Neural cell (in vitro differentiated cells): ENCODE data around the gene PMEL. TPM values are rescaled to one million over a fixed set of nuclear protein-coding genes. Genes with fewer than 3 reads are reported as not detected.

ENCODE experiments used
- H2AFZ ChIP-seq: fragments of 200-600, 300-800 bp; sonication (generic), shearing (Covaris generic); 2 replicates; pipeline ENCODE4 v1.6.0; 2014; ENCODE audit warnings: low read depth, mild to moderate bottlenecking, antibody characterized with exemption, low read length, moderate library complexity
- H3F3A ChIP-seq: fragments of 200-600 bp; shearing (Covaris generic); 2 replicates; pipeline ENCODE4 v1.6.1; 2016; ENCODE audit warnings: mild to moderate bottlenecking, moderate library complexity, mixed read lengths, antibody characterized with exemption, low read length; ENCODE audit not compliant: insufficient read depth, poor library complexity, severe bottlenecking
- H3K27ac ChIP-seq: fragments of 200-600, 300-800 bp; sonication (generic), shearing (Covaris generic); 2 replicates; pipeline ENCODE4 v1.5.1; 2014; ENCODE audit warnings: mild to moderate bottlenecking, low read length, moderate library complexity
- H3K27me3 ChIP-seq: fragments of 300-800, 200-600 bp; sonication (generic), shearing (Covaris generic); 2 replicates; pipeline ENCODE4 v1.6.0; 2014; ENCODE audit warnings: mild to moderate bottlenecking, low read depth, low read length, moderate library complexity; ENCODE audit not compliant: insufficient read depth
- H3K36me3 ChIP-seq: fragments of 300-800, 200-600 bp; sonication (generic), shearing (Covaris generic); 2 replicates; pipeline ENCODE4 v1.5.1; 2014; ENCODE audit warnings: mild to moderate bottlenecking, antibody characterized with exemption, low read length, moderate library complexity; ENCODE audit not compliant: insufficient read depth
- H3K4me2 ChIP-seq: fragments of 300-800, 200-600 bp; sonication (generic), shearing (Covaris generic); 2 replicates; pipeline ENCODE4 v1.6.0; 2014; ENCODE audit warnings: mild to moderate bottlenecking, low read length
- H3K4me3 ChIP-seq: fragments of 300-800, 200-600 bp; sonication (generic), shearing (Covaris generic); 2 replicates; pipeline ENCODE4 v1.5.1; 2014; ENCODE audit warnings: mild to moderate bottlenecking, low read length, moderate library complexity
- H3K79me2 ChIP-seq: fragments of 200-600 bp; shearing (Covaris generic); replicated peaks from 2 replicates; pipeline ENCODE4 v1.6.0; 2014; ENCODE audit warnings: mild to moderate bottlenecking, low read length, moderate library complexity; ENCODE audit not compliant: insufficient read depth
- H3K9ac ChIP-seq: fragments of 300-800, 200-600 bp; sonication (generic), shearing (Covaris generic); 2 replicates; pipeline ENCODE4 v1.6.1; 2016; ENCODE audit warnings: mild to moderate bottlenecking, low read length, mixed read lengths
- H3K9me2 ChIP-seq: fragments of 200-600 bp; shearing (Covaris generic); 2 replicates; pipeline ENCODE4 v1.6.1; 2016; ENCODE audit warnings: mild to moderate bottlenecking, low read length, mixed read lengths; ENCODE audit not compliant: insufficient read depth
- H3K9me3 ChIP-seq: fragments of 200-600, 300-800 bp; sonication (generic), shearing (Covaris generic); 2 replicates; pipeline ENCODE4 v1.6.1; 2016; ENCODE audit warnings: mild to moderate bottlenecking, mixed run types, low read length, moderate library complexity, mixed read lengths
- H4K20me1 ChIP-seq: fragments of 200-600 bp; shearing (Covaris generic); 2 replicates; pipeline ENCODE4 v1.6.1; 2016; ENCODE audit warnings: mild to moderate bottlenecking, mixed run types; ENCODE audit not compliant: insufficient read depth
- EP300 ChIP-seq: fragments of 450-650 bp; conservative IDR thresholded peaks from 2 replicates; pipeline ENCODE4 v1.6.1; 2014; ENCODE audit warnings: antibody characterized with exemption, mild to moderate bottlenecking, moderate library complexity; ENCODE audit not compliant: poor library complexity, severe bottlenecking
- EZH2 ChIP-seq: fragments of 200-600, 300-800 bp; shearing (Covaris generic), sonication (generic); IDR thresholded peaks from 2 replicates; pipeline ENCODE4 v1.6.1; 2014; ENCODE audit warnings: antibody characterized with exemption, low read length, borderline replicate concordance, mild to moderate bottlenecking; ENCODE audit not compliant: insufficient read depth, poor library complexity, severe bottlenecking
- MXI1 ChIP-seq: fragments of 450-650 bp; conservative IDR thresholded peaks from 2 replicates; pipeline ENCODE4 v1.6.1; 2014; ENCODE audit warnings: antibody characterized with exemption, mild to moderate bottlenecking; ENCODE audit not compliant: poor library complexity, severe bottlenecking
- POLR2AphosphoS5 ChIP-seq: IDR thresholded peaks from 2 replicates; pipeline ENCODE4 v1.6.1; 2012
- RAD21 ChIP-seq: fragments of 450-650 bp; conservative IDR thresholded peaks from 2 replicates; pipeline ENCODE4 v1.6.1; 2014; ENCODE audit warnings: antibody characterized with exemption, mild to moderate bottlenecking, moderate library complexity
- SMC3 ChIP-seq: fragments of 450-650 bp; conservative IDR thresholded peaks from 2 replicates; pipeline ENCODE4 v1.6.1; 2014; ENCODE audit warnings: antibody characterized with exemption, mild to moderate bottlenecking, moderate library complexity; ENCODE audit not compliant: poor library complexity
- TAF1 ChIP-seq: IDR thresholded peaks from 2 replicates; pipeline ENCODE4 v1.6.1; 2012; ENCODE audit warnings: low read depth
- polyA plus RNA-seq: library from polyadenylated mRNA; depleted of rRNA; stranded (reverse); fragments of >200 nt; gene quantifications from 2 replicates; pipeline ENCODE4 v1.2.3, GENCODE V29; 2014
- TF ChIP-seq, protein P1 (sequence below): fragments of 450-650 bp; IDR thresholded peaks from 2 replicates; pipeline ENCODE4 v1.5.1; 2014; ENCODE audit warnings: antibody characterized with exemption, mild to moderate bottlenecking, moderate library complexity; ENCODE audit not compliant: poor library complexity, severe bottlenecking
- TF ChIP-seq, protein P2 (sequence below): IDR thresholded peaks from 2 replicates; pipeline ENCODE4 v1.6.1; 2012; ENCODE audit warnings: borderline replicate concordance

The PMEL gene
- polyA plus RNA-seq, 1 donor from 2014 or later: not detected

DNA sequence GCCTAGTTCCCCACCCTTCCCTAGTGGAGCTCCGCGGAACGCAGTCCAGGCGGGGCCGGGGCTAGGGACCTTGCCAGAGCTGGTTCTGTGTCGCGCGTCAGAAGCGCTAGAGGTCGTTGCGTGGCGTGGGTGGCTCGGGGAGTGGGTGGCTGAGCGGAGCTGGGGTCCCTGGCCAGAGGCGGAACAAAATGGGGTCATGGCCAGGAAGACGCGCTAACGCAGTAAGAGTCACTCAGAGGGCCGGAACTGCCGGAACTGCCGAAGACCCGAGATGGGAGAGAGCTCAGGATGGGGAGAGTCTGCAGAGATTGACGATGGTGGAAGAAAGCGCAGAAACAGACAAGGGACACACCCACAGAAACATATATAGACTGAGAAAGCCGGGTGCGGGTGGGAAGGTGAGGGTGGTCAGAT, 30.1 kb downstream of the PMEL start:
- H3K4me3 ChIP-seq: no peak overlapping the region
- H3F3A ChIP-seq: no peaks in the 10 kb centered on the region
- H3K4me2 ChIP-seq: no peak overlapping the region
- H3K9me2 ChIP-seq: no peaks in the 10 kb centered on the region
- no peaks in the 10 kb centered on the region for H3K36me3 ChIP-seq
- no peaks in the 10 kb centered on the region for H4K20me1 ChIP-seq
- no peak overlapping the region for H3K27ac ChIP-seq
- H3K27me3 ChIP-seq: peaks cover 40% of the 10 kb centered on the region
- no peak overlapping the region for H3K9ac ChIP-seq
- H3K9me3 ChIP-seq: no peaks in the 10 kb centered on the region
- H2AFZ ChIP-seq: no peak overlapping the region
- TF ChIP-seq, protein P1, sequence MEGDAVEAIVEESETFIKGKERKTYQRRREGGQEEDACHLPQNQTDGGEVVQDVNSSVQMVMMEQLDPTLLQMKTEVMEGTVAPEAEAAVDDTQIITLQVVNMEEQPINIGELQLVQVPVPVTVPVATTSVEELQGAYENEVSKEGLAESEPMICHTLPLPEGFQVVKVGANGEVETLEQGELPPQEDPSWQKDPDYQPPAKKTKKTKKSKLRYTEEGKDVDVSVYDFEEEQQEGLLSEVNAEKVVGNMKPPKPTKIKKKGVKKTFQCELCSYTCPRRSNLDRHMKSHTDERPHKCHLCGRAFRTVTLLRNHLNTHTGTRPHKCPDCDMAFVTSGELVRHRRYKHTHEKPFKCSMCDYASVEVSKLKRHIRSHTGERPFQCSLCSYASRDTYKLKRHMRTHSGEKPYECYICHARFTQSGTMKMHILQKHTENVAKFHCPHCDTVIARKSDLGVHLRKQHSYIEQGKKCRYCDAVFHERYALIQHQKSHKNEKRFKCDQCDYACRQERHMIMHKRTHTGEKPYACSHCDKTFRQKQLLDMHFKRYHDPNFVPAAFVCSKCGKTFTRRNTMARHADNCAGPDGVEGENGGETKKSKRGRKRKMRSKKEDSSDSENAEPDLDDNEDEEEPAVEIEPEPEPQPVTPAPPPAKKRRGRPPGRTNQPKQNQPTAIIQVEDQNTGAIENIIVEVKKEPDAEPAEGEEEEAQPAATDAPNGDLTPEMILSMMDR: no peak
- TF ChIP-seq POLR2AphosphoS5 (no peak), MXI1 (no peak), EZH2 (no peak), RAD21 (no peak), EP300 (no peak), TAF1 (no peak), SMC3 (no peak)
- TF ChIP-seq, protein P2, sequence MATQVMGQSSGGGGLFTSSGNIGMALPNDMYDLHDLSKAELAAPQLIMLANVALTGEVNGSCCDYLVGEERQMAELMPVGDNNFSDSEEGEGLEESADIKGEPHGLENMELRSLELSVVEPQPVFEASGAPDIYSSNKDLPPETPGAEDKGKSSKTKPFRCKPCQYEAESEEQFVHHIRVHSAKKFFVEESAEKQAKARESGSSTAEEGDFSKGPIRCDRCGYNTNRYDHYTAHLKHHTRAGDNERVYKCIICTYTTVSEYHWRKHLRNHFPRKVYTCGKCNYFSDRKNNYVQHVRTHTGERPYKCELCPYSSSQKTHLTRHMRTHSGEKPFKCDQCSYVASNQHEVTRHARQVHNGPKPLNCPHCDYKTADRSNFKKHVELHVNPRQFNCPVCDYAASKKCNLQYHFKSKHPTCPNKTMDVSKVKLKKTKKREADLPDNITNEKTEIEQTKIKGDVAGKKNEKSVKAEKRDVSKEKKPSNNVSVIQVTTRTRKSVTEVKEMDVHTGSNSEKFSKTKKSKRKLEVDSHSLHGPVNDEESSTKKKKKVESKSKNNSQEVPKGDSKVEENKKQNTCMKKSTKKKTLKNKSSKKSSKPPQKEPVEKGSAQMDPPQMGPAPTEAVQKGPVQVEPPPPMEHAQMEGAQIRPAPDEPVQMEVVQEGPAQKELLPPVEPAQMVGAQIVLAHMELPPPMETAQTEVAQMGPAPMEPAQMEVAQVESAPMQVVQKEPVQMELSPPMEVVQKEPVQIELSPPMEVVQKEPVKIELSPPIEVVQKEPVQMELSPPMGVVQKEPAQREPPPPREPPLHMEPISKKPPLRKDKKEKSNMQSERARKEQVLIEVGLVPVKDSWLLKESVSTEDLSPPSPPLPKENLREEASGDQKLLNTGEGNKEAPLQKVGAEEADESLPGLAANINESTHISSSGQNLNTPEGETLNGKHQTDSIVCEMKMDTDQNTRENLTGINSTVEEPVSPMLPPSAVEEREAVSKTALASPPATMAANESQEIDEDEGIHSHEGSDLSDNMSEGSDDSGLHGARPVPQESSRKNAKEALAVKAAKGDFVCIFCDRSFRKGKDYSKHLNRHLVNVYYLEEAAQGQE: no peak
- H3K79me2 ChIP-seq: no peaks in the 10 kb centered on the region

DNA sequence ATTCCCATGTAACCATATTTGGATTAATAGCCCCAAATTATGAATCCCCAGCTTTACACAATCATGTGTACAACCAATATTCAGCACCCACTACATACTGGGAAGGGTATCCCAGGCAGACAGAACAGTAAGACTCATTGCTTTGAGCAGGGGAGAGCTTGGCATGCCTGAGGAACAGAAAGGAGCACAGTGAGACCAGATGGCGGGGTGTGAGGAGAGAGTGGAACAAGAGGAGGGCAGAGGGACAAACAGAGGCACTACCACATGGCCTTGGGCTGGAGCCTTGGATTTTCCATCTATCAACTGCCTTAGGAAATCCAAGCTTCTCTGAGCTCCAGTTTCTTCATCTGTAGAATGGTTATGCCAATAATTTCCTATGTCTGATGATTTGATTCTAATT, 31.1 kb downstream of the PMEL start:
- no peaks in the 10 kb centered on the region for H3K9me2 ChIP-seq
- H3K4me3 ChIP-seq: no peak overlapping the region
- H3K9me3 ChIP-seq: no peaks in the 10 kb centered on the region
- peaks cover 40% of the 10 kb centered on the region for H3K27me3 ChIP-seq
- TF ChIP-seq RAD21: no peak
- no peak for TF ChIP-seq TAF1
- no peak for TF ChIP-seq POLR2AphosphoS5
- TF ChIP-seq, protein P2: no peak
- no peak for TF ChIP-seq EZH2
- TF ChIP-seq, protein P1: no peak
- TF ChIP-seq SMC3: no peak
- no peak for TF ChIP-seq EP300
- TF ChIP-seq MXI1: no peak
- no peaks in the 10 kb centered on the region for H3F3A ChIP-seq
- no peaks in the 10 kb centered on the region for H3K36me3 ChIP-seq
- peaks cover 3% of the 10 kb centered on the region for H3K79me2 ChIP-seq
- H3K4me2 ChIP-seq: no peak overlapping the region
- no peak overlapping the region for H3K9ac ChIP-seq
- no peaks in the 10 kb centered on the region for H4K20me1 ChIP-seq
- H3K27ac ChIP-seq: no peak overlapping the region
- H2AFZ ChIP-seq: no peak overlapping the region
